Measurements from ENCODE around the gene GRWD1. TPM values are rescaled to one million over a fixed set of nuclear protein-coding genes. Genes with fewer than 3 reads are reported as not detected.
A peak's percentile ranks its signal among the peaks of the same experiment; 100 is the strongest.

GRWD1 gene
- total RNA-seq, 1 experiment from 2014 or later: 77.4 TPM

DNA sequence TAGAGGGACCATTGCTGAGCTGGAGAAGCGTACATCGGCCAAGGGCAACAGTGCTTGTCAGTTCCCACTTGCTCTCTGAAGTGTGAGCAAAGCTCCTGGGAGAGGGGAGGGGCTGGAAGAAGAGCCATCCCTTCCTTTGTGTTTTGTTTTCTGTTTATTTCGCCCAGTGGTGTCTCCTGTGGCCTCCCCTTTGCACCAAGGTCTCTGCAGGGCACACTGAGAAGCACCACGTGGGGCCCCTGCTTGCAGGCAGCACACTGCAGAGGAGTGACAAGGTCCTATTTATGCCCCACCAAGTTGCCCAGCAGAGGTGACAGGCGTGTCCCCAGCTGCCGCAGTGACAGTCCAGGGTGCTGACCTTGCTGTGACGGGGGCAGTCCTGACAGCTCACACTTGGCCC, 28.4 kb upstream of the GRWD1 start:
- BruUV-seq (replicated peaks): no TSS peak
- H3K4me3 ChIP-seq (ENCODE audit: low read depth, low read length): no peak overlapping the region
- intact Hi-C loops (cut with micrococcal nuclease; ENCODE audit: unreplicated experiment): no loop called here
- Mint-ChIP-seq H3K27me3 (ENCODE audit: insufficient read depth, unreplicated experiment) (no peaks in the 10 kb centered on the region), H3K27ac (ENCODE audit: unreplicated experiment) (no peak overlapping the region), H3K9me3 (ENCODE audit: unreplicated experiment) (no peaks in the 10 kb centered on the region), H3K4me3 (ENCODE audit: unreplicated experiment) (no peak overlapping the region), H3K4me1 (ENCODE audit: low read depth, unreplicated experiment) (peaks cover 6% of the 10 kb centered on the region), H3K36me3 (ENCODE audit: insufficient read depth, unreplicated experiment) (peaks cover 12% of the 10 kb centered on the region)
- no peak for DNase-seq
- H3K36me3 ChIP-seq (ENCODE audit: control insufficient read depth, insufficient read depth, low read length): no peaks in the 10 kb centered on the region
- no peaks in the 10 kb centered on the region for H3K9me3 ChIP-seq
- H3K4me1 ChIP-seq: no peaks in the 10 kb centered on the region
- TF ChIP-seq, protein P1, sequence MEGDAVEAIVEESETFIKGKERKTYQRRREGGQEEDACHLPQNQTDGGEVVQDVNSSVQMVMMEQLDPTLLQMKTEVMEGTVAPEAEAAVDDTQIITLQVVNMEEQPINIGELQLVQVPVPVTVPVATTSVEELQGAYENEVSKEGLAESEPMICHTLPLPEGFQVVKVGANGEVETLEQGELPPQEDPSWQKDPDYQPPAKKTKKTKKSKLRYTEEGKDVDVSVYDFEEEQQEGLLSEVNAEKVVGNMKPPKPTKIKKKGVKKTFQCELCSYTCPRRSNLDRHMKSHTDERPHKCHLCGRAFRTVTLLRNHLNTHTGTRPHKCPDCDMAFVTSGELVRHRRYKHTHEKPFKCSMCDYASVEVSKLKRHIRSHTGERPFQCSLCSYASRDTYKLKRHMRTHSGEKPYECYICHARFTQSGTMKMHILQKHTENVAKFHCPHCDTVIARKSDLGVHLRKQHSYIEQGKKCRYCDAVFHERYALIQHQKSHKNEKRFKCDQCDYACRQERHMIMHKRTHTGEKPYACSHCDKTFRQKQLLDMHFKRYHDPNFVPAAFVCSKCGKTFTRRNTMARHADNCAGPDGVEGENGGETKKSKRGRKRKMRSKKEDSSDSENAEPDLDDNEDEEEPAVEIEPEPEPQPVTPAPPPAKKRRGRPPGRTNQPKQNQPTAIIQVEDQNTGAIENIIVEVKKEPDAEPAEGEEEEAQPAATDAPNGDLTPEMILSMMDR (IDR thresholded peaks at IDR 0.05; ENCODE audit: insufficient read depth in 1 of 2, low read depth in 1 of 2, low read length in 1 of 2, severe bottlenecking in 1 of 2, unreplicated experiment in 1 of 2): no peak
- ChIA-PET POLR2A (interaction anchor here (1.3 kb wide), 1 partner anchor 10 kb away, joined by 3 read pairs; no protein-coding TSS in a partner anchor), CTCF (interaction anchor here (0.6 kb wide), 1 partner anchor 551 kb away, joined by 3 read pairs; no protein-coding TSS in a partner anchor)
- no peaks in the 10 kb centered on the region; the same call in 1 of the 2 replicates for H3K27me3 ChIP-seq (replicated peaks; ENCODE audit: control insufficient read depth, insufficient read depth, low read length)

DNA sequence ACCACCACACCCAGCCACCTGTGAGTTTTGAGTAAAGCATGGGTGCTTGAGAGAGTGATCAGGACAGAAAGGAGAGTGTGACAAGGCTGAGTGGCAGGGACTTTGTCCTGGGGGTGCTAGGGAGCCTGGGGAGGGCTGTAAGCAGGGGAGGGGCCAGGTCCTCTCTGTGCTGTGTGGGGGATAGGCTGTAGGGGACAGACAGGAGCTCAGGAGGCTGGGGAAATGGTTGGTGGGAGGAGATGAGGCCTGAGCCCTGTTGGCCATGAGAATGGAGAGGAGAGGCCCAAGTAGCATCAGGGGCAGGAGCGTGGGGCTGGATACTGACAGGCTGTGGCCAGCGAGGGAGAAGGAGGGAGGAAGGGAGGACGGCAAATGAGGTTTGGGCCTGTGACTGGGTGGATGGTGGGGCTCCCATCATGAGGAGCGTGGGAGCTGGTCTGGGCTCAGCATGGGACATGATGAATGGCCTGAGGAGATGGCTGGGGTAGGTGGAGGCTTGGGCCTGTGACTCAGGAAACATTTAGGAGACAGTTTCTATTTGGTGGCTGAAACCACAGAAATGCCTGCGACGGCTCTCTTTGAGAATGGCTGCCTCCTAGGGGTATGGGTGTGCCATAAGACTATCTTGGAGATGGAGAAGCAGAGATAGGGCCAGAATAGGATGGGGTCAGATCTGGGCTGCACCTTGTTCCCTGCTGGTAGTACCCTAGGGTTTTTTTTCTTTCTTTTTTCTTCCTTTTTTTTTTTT, 27.3 kb upstream of the GRWD1 start:
- Mint-ChIP-seq H3K9me3 (ENCODE audit: unreplicated experiment) (no peaks in the 10 kb centered on the region), H3K27ac (ENCODE audit: unreplicated experiment) (no peak overlapping the region), H3K36me3 (ENCODE audit: insufficient read depth, unreplicated experiment) (peaks cover 12% of the 10 kb centered on the region), H3K27me3 (ENCODE audit: insufficient read depth, unreplicated experiment) (no peaks in the 10 kb centered on the region), H3K4me1 (ENCODE audit: low read depth, unreplicated experiment) (peaks cover 10% of the 10 kb centered on the region), H3K4me3 (ENCODE audit: unreplicated experiment) (no peak overlapping the region)
- H3K27me3 ChIP-seq (replicated peaks; ENCODE audit: control insufficient read depth, insufficient read depth, low read length): no peaks in the 10 kb centered on the region; the same call in 1 of the 2 replicates
- DNase-seq: no peak
- no peaks in the 10 kb centered on the region for H3K9me3 ChIP-seq
- no peaks in the 10 kb centered on the region for H3K4me1 ChIP-seq
- no TSS peak for BruUV-seq (replicated peaks)
- intact Hi-C loops (cut with micrococcal nuclease; ENCODE audit: unreplicated experiment): loop anchor here (2.0 kb wide), 1 partner anchor 28 kb away; no protein-coding TSS in a partner anchor
- ChIA-PET POLR2A (interaction anchor here (0.6 kb wide), 1 partner anchor 23 kb away, joined by 3 read pairs; no protein-coding TSS in a partner anchor), CTCF (interaction anchor here (0.6 to 1.0 kb wide), 2 partner anchors 55 to 552 kb away, joined by 3 to 6 read pairs; partner anchors contain the start of genes SYNGR4 and TMEM143)
- no peaks in the 10 kb centered on the region for H3K36me3 ChIP-seq (ENCODE audit: control insufficient read depth, insufficient read depth, low read length)
- H3K4me3 ChIP-seq (ENCODE audit: low read depth, low read length): no peak overlapping the region
- TF ChIP-seq, protein P1 (IDR thresholded peaks at IDR 0.05; ENCODE audit: insufficient read depth in 1 of 2, low read depth in 1 of 2, low read length in 1 of 2, severe bottlenecking in 1 of 2, unreplicated experiment in 1 of 2): peak in 1 of 2 experiments; percentile 4

DNA sequence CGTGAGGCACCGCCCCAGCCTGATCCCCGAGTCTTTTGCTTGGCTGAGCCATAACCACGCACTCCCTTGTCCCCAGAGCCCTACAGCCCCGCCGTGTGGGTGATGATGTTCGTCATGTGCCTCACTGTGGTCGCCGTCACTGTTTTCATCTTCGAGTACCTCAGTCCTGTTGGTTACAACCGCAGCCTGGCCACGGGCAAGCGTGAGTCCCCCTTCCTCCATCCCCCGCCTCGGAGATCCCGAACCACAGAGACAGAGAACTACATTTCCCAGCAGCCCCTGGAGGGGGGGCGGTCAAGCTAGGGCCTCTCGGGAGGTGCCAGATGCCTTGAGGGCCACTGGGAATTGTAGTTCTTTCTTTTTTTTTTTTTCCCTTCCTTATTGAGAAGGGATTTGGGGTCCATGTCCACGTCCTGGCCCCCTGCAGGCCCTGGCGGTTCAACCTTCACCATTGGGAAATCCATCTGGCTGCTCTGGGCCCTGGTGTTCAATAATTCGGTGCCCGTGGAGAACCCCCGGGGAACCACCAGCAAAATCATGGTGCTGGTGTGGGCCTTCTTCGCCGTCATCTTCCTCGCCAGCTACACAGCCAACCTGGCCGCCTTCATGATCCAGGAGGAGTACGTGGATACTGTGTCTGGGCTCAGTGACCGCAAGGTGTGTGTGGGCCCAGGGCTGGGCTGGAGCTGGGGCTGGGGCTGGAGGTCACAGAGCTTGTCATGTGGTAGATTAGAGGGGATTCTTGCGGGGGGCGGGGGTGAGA, 26.4 kb upstream of the GRWD1 start:
- no peaks in the 10 kb centered on the region for H3K27me3 Mint-ChIP-seq (ENCODE audit: insufficient read depth, unreplicated experiment)
- Histone ChIP-seq H3K4me1 (peaks cover under 1% of the 10 kb centered on the region; the same call in 1 of the 2 replicates), H3K36me3 (ENCODE audit: control insufficient read depth, insufficient read depth, low read length) (no peaks in the 10 kb centered on the region), H3K27me3 (replicated peaks; ENCODE audit: control insufficient read depth, insufficient read depth, low read length) (no peaks in the 10 kb centered on the region; the same call in 1 of the 2 replicates), H3K4me3 (ENCODE audit: low read depth, low read length) (no peak overlapping the region), H3K9me3 (no peaks in the 10 kb centered on the region)
- intact Hi-C loops (cut with micrococcal nuclease; ENCODE audit: unreplicated experiment): loop anchor here (2.0 kb wide), 1 partner anchor 27 kb away; no protein-coding TSS in a partner anchor
- POLR2A ChIA-PET: interaction anchor here (0.6 kb wide), 1 partner anchor 22 kb away, joined by 3 read pairs; no protein-coding TSS in a partner anchor
- TF ChIP-seq, protein P1 (IDR thresholded peaks at IDR 0.05; ENCODE audit: insufficient read depth in 1 of 2, low read depth in 1 of 2, low read length in 1 of 2, severe bottlenecking in 1 of 2, unreplicated experiment in 1 of 2): no peak
- H3K36me3 Mint-ChIP-seq (ENCODE audit: insufficient read depth, unreplicated experiment): peaks cover 12% of the 10 kb centered on the region
- H3K4me1 Mint-ChIP-seq (ENCODE audit: low read depth, unreplicated experiment): peaks cover 5% of the 10 kb centered on the region
- H3K4me3 Mint-ChIP-seq (ENCODE audit: unreplicated experiment): no peak overlapping the region
- no peak overlapping the region for H3K27ac Mint-ChIP-seq (ENCODE audit: unreplicated experiment)
- no peaks in the 10 kb centered on the region for H3K9me3 Mint-ChIP-seq (ENCODE audit: unreplicated experiment)
- BruUV-seq (replicated peaks): no TSS peak
- peak; percentile 63 to 72 for DNase-seq
- CTCF ChIA-PET: interaction anchor here (1.0 to 1.2 kb wide), 2 partner anchors 28 to 55 kb away, joined by 6 read pairs; partner anchors contain the start of genes KDELR1, SYNGR4 and TMEM143

Data from Caco-2 (cell line).